Cardiac fibroblast (primary cell): ENCODE data around the gene ALB.

Source experiments
- DNase-seq, 2 donors: peaks; one replicate each; pipeline versions ENCODE4 v3.0.0 to v3.0.0-alpha.2; 2010; ENCODE audit warnings: low read depth in 2 of 2
- H3K4me3 ChIP-seq, 2 donors: replicated peaks in 1 of 2; 1 replicate in 1 of 2; 2 replicates in 1 of 2; pipeline ENCODE4 v1.5.1; 2011; ENCODE audit warnings: low read depth in 2 of 2, low read length in 2 of 2, mild to moderate bottlenecking in 2 of 2, moderate library complexity in 1 of 2
- TF ChIP-seq, protein P1 (sequence below): IDR thresholded peaks from one replicate; pipeline ENCODE4 v1.5.1; 2011; ENCODE audit warnings: low read depth, mild to moderate bottlenecking, low read length, inconsistent platforms

Gene ALB

DNA sequence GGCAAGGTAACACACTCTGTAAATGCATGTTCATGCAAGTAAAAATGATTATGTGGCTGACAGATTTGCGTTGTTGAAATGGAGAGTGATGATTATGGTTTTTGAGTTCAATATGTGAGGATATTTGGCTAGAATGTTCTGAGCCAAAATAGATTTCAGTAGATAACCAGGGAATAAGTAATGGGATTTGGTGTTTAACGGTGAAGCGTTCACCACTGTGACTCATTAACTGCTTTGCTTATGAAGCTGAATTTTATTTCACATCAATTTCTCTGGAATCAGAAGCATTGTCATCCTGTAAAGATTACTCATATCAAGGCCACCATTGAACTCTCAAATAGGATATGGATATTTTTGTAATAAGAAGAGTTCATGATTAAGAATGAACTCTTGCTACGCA lies 43.6 kb downstream of the ALB start:
- peak in 1 of 2 donors; percentile 54 for DNase-seq
- TF ChIP-seq, protein P1, sequence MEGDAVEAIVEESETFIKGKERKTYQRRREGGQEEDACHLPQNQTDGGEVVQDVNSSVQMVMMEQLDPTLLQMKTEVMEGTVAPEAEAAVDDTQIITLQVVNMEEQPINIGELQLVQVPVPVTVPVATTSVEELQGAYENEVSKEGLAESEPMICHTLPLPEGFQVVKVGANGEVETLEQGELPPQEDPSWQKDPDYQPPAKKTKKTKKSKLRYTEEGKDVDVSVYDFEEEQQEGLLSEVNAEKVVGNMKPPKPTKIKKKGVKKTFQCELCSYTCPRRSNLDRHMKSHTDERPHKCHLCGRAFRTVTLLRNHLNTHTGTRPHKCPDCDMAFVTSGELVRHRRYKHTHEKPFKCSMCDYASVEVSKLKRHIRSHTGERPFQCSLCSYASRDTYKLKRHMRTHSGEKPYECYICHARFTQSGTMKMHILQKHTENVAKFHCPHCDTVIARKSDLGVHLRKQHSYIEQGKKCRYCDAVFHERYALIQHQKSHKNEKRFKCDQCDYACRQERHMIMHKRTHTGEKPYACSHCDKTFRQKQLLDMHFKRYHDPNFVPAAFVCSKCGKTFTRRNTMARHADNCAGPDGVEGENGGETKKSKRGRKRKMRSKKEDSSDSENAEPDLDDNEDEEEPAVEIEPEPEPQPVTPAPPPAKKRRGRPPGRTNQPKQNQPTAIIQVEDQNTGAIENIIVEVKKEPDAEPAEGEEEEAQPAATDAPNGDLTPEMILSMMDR, result no peak
- H3K4me3 ChIP-seq, result no peak overlapping the region

DNA sequence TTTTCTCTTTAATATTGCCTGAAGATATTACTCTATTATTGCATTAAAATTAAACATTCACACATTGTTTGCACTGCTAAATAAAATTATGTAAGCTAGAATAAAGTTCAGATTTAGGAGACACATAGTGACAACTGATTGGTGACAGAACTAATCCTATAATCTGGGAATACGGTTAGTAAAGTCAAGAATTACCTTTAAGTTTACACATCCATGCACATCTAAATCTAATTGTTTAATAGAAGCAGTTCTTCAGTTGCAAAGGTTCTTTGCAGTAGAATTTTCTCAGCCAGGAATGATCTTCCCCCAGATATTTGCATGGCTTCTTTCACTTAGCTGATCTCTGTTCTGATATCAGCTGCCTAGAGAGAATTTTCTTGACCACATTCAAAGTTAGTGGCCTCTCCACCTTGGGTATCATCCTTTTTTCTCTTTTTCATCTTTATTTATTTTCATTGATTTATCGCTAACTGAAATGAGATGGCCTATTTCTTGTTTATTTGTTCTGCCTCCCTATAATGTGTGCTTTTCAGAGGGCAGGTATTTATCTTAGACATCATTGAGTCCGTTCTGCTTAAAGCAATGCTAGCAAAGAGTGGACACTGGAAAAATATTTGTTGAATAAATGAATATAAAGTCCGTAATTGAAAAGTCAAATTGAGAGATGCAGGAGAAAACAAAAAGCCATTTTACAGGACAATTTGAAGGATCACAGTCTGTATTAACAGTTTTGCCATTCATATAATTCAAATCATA lies 44.5 kb downstream of the ALB start:
- H3K4me3 ChIP-seq, result no peak overlapping the region
- TF ChIP-seq, protein P1, result no peak
- no peak for DNase-seq

DNA sequence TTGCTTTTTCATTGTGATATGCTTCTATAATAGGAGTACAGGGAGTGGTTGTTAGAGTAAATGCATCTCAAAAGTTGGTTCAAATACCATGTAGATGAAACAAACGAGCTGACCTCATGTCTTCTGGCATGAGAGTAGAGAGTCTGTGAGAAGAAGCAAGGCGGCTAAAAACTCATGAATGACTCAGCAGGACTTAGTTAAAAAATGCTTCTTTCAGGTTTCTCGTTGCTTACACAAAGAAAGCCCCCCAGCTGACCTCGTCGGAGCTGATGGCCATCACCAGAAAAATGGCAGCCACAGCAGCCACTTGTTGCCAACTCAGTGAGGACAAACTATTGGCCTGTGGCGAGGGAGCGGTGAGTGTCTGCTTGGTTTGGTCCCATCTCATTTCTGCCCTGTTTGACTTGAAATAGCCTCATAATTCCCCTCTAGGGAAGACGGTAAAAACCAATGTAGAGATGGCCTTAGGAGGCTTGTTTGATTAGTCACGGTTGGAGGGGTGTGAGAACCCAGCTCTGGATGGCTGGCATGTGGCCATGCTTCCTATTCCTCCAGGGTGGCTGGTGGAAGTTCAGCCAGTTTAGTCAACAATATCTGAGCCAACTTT lies 46.4 kb downstream of the ALB start:
- TF ChIP-seq, protein P1, result no peak
- peak; percentile 78 to 96 for DNase-seq
- peak overlapping the region in 1 of 2 donors; percentile 9 for H3K4me3 ChIP-seq

DNA sequence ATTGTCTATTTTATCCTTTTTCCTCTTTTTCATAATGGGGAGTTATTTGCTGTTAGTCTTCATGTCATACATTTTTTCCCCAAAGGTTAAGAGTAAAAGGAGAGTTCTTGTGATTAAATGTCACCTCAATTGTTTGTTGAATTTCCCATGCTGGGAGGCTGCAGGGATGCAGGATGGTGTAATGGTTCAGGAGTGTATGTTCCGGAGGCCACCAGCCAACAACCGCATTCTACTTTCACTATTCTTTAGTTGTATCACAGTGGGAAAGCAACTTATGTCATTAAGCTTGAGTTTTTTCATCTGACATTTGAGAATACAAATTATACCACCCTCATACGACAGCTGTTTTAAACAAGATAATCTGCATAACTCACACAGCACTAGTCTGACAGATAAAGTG lies 47.3 kb downstream of the ALB start:
- TF ChIP-seq, protein P1, result no peak
- DNase-seq, result peak; percentile 54 to 78
- no peak overlapping the region for H3K4me3 ChIP-seq

DNA sequence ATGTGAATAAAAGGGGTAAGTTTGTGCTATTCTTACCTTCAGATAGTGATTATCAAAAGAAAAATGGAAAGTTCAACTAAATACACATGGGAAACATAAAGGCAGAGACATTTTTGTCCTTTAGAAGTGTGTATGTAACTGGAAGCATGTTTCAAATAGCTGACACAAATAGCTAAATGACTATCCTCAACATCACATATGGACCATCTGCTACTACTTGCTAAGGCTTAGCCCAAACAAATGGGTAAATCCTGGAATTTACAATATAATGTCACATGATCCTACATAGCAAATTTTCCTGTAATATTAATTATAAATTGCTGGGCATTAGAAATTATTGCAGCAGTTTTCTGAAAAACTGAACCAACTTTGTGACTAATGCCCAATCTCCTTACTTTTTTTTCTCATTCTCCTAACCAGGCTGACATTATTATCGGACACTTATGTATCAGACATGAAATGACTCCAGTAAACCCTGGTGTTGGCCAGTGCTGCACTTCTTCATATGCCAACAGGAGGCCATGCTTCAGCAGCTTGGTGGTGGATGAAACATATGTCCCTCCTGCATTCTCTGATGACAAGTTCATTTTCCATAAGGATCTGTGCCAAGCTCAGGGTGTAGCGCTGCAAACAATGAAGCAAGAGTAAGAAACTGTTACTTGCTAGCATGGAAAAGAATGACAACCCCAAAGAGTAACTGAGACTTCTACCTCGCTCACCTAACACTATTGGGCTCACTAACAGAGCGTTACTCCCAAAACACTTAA lies 48.1 kb downstream of the ALB start:
- TF ChIP-seq, protein P1, result no peak
- H3K4me3 ChIP-seq, result no peak overlapping the region
- peak in 1 of 2 donors; percentile 31 for DNase-seq

DNA sequence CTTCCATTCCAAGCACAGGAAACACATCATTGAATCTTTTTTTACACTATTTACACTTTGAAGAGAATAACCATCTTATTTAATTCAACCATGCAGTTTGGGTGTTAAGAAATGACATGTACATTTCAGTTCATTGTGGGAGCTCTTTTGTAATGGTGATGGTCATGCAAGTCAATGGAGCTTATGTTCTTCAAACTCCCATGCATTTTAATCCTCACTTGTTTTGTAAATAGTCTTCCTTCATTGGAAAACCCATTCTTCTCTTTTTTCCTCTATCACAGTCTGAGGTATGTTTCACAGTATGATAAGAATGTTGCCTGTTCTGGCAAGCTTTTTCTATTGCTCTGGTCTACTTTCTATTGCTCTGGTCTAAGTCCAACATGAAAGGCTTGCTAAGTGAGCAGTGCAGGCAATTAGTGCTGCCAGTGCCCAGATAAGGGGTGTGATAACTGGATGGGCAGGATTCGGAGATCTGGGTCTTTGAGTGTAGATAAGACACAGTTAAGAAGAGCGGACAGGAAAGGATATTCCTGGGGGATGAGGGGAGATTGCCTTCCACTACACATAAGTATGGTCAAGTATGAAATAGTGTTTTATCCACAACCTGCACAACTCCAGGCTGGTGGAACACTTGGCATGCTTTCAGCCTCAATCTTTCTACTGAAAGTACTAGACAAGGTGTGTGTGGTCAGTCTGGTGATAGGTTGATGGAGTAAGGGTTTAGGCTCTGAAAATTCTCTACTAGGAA lies 49.0 kb downstream of the ALB start:
- H3K4me3 ChIP-seq, result no peak overlapping the region
- no peak for DNase-seq
- TF ChIP-seq, protein P1, result no peak
